K562 (cell line): ENCODE measurements around the gene EEFSEC. TPM values are rescaled to one million over a fixed set of nuclear protein-coding genes. Genes with fewer than 3 reads are reported as not detected.

Source experiments
- ATAC-seq: fragments of 200-7000 bp; cut with Tn5 transposase; 3 replicates; pipeline ENCODE4 v1.9.1; 2020; ENCODE audit warnings: moderate library complexity
- BruUV-seq: library from RNA; stranded (reverse); fragments of 400-500 nt; replicated peaks from 2 replicates; lab custom pipeline; 2021; lab: Mats Ljungman, UMichigan
- CTCF ChIA-PET: fragments of 300-600 bp; formaldehyde crosslinking; extraction: SDS; loops from one replicate; lab custom pipeline; 2021; ENCODE audit warnings: low intra/inter-chr PET ratio; lab: Yijun Ruan, JAX
- POLR2A ChIA-PET: fragments of 300-600, 350-650 bp; sonication (Branson Sonifier 250); formaldehyde crosslinking; extraction: SDS; loops from one replicate; lab custom pipeline; 2021; ENCODE audit warnings: antibody characterized with exemption, inconsistent platforms; lab: Yijun Ruan, JAX
- DNase-seq, 4 experiments: peaks; one replicate each; pipeline versions ENCODE4 v3.0.0 to v3.0.0-alpha.2; 2011 to 2018; ENCODE audit warnings: low spot score in 3 of 4, mixed read lengths in 3 of 4; ENCODE audit errors: extremely low read depth in 1 of 4
- FAIRE-seq: peaks from 2 replicates; lab custom pipeline; 2011; peaks lifted over from hg19 to GRCh38; lab: Jason Lieb, UNC
- H2AFZ ChIP-seq: 2 replicates; pipeline ENCODE4 v1.6.0; 2011; ENCODE audit warnings: low read depth, low read length, control low read depth, inconsistent platforms
- H3K27ac ChIP-seq: fragments of 200-600 bp; 3 replicates; pipeline ENCODE4 v1.8.0; 2011; ENCODE audit warnings: low read depth, mild to moderate bottlenecking, control low read depth, inconsistent platforms, low read length, moderate library complexity, mixed read lengths; ENCODE audit errors: extremely low read depth
- H3K27me3 ChIP-seq, 2 experiments: fragments of 300-600 bp in 1 of 2; 2 replicates in 1 of 2; 3 replicates in 1 of 2; pipeline versions ENCODE4 v1.6.0 to v1.8.0; 2011; ENCODE audit warnings: inconsistent platforms in 2 of 2, low read length in 2 of 2, mild to moderate bottlenecking in 1 of 2, mixed read lengths in 1 of 2, moderate library complexity in 1 of 2; ENCODE audit not compliant: control insufficient read depth in 2 of 2, insufficient read depth in 2 of 2
- H3K36me3 ChIP-seq: fragments of 300-600 bp; 3 replicates; pipeline ENCODE4 v1.8.0; 2011; ENCODE audit warnings: mild to moderate bottlenecking, low read length, inconsistent platforms; ENCODE audit not compliant: control insufficient read depth, insufficient read depth
- H3K4me1 ChIP-seq, 2 experiments: fragments of 200-600 bp in 1 of 2; replicated peaks in 1 of 2; 2 replicates in 1 of 2; 3 replicates in 1 of 2; pipeline versions ENCODE4 v1.5.1 to v1.8.0; 2011; ENCODE audit warnings: inconsistent platforms in 2 of 2, low read length in 2 of 2, mild to moderate bottlenecking in 1 of 2, mixed read lengths in 1 of 2, moderate library complexity in 1 of 2; ENCODE audit not compliant: control insufficient read depth in 2 of 2, insufficient read depth in 2 of 2
- H3K4me2 ChIP-seq: 2 replicates; pipeline ENCODE4 v1.6.1; 2011; ENCODE audit warnings: low read length, control low read depth, inconsistent platforms, mixed read lengths; ENCODE audit not compliant: insufficient read depth
- H3K4me3 ChIP-seq: fragments of 200-600 bp; sonication (generic), shearing (Covaris generic); 2 replicates; pipeline ENCODE4 v1.5.1; 2016; ENCODE audit warnings: control low read depth, inconsistent platforms
- H3K79me2 ChIP-seq: fragments of 200-600 bp; 3 replicates; pipeline ENCODE4 v1.8.0; 2011; ENCODE audit warnings: low read length, inconsistent platforms; ENCODE audit not compliant: control insufficient read depth, insufficient read depth
- H3K9ac ChIP-seq, 2 experiments: 2 replicates each; pipeline versions ENCODE4 v1.6.0 to v1.6.1; 2011; ENCODE audit warnings: low read depth in 2 of 2, low read length in 2 of 2, control low read depth in 1 of 2, inconsistent platforms in 1 of 2, mild to moderate bottlenecking in 1 of 2, mixed read lengths in 1 of 2; ENCODE audit not compliant: insufficient read depth in 1 of 2
- H3K9me1 ChIP-seq: one replicate; pipeline ENCODE4 v1.6.0; 2011; ENCODE audit warnings: inconsistent platforms, mild to moderate bottlenecking, low read length, moderate library complexity; ENCODE audit not compliant: control insufficient read depth, insufficient read depth
- H3K9me3 ChIP-seq: replicated peaks from 2 replicates; pipeline ENCODE4 v1.5.1; 2011; ENCODE audit warnings: low read depth, low read length, inconsistent platforms; ENCODE audit not compliant: control insufficient read depth, insufficient read depth
- H4K20me1 ChIP-seq: replicated peaks from 2 replicates; pipeline ENCODE4 v1.6.1; 2011; ENCODE audit warnings: low read length, inconsistent platforms, mixed read lengths; ENCODE audit not compliant: control insufficient read depth, insufficient read depth
- BDP1 ChIP-seq: IDR thresholded peaks from 3 replicates; pipeline ENCODE4 v1.6.1; 2011; ENCODE audit not compliant: insufficient read length, insufficient read depth
- POLR2G ChIP-seq: fragments of 200-400 bp; formaldehyde crosslinking; IDR thresholded peaks from 2 replicates; pipeline ENCODE4 v1.6.1; 2017; ENCODE audit warnings: low read depth, mild to moderate bottlenecking, antibody characterized with exemption, low read length, moderate library complexity
- SIX5 ChIP-seq, 2 experiments: IDR thresholded peaks; 2 replicates each; pipeline ENCODE4 v1.6.1; 2011; ENCODE audit warnings: low read length in 2 of 2, borderline replicate concordance in 1 of 2, low read depth in 1 of 2, mild to moderate bottlenecking in 1 of 2, moderate library complexity in 1 of 2; ENCODE audit not compliant: insufficient read depth in 1 of 2
- ZNF239 ChIP-seq: fragments of 250-450 bp; sonication (Bioruptor Pico); IDR thresholded peaks from 2 replicates; pipeline ENCODE4 v1.4.0; 2020; ENCODE audit warnings: mild to moderate bottlenecking
- WGBS: fragments of 100-300 bp; shearing (Covaris generic); methylation state at CpG from one replicate; pipeline ENCODE4 v1.1.6; 2016; ENCODE audit warnings: low coverage, mixed read lengths; ENCODE audit not compliant: insufficient coverage; ENCODE audit errors: missing lambda C conversion rate; 5-methylcytosine and 5-hydroxymethylcytosine counted together
- in situ Hi-C: fragments of 300-500 bp; cut with MboI; formaldehyde crosslinking; loops from 4 replicates; pipeline ENCODE4 v1.15.0; 2018; ENCODE audit warnings: inconsistent platforms, mixed read lengths
- intact Hi-C: fragments of 100-400 bp; cut with micrococcal nuclease; formaldehyde crosslinking; loops from 2 replicates; pipeline ENCODE4 v1.14.2; 2022
- polyA plus RNA-seq, 8 experiments: library from polyadenylated mRNA; depleted of rRNA in 4 of 8; stranded (reverse) in 5 of 8; unstranded in 3 of 8; fragments of >200 nt; fragmentation: Nextera tagmentation in 2 of 8; fragmentation: Illumina TruSeq in 1 of 8; extraction: Ambion mirVana in 2 of 8; extraction: Trizol in 1 of 8; gene quantifications; 2 replicates each; pipeline versions ENCODE4 v1.2.1 to v1.2.3, GENCODE V29; 2011 to 2014; ENCODE audit warnings: inconsistent platforms in 1 of 8, missing spikeins in 1 of 8
- total RNA-seq, 7 experiments: library from RNA; depleted of rRNA in 6 of 7; stranded (reverse); fragments of >200 nt in 6 of 7; fragmentation: Illumina TruSeq in 2 of 7; extraction: Trizol in 2 of 7; gene quantifications; 2 replicates each; pipeline versions ENCODE4 v1.2.1 to v1.2.3, GENCODE V29; 2011 to 2021; ENCODE audit warnings: low replicate concordance in 1 of 7

EEFSEC gene
- total and polyA plus RNA-seq, 9 of the 15 experiments (the other 6 are each of a cell fraction or from before 2014, with no cell fraction given): 0.35 to 11.8 (median 7.7) TPM

GRCh38 chr3:128420289-128420688, 267.0 kb downstream of the EEFSEC start:
- CTCF ChIA-PET: no interaction called here
- intact Hi-C loops: no loop called here
- no peaks in the 10 kb centered on the region for H3K9me1 ChIP-seq
- FAIRE-seq: no peak
- TF ChIP-seq ZNF239 (CRISPR knock-in tag): peak; percentile 79
- TF ChIP-seq SIX5 (IDR thresholded peaks at IDR 0.05; ENCODE audit: borderline replicate concordance in 1 of 2, insufficient read depth in 1 of 2, low read depth in 1 of 2, low read length in 2 of 2): no peak
- TF ChIP-seq, all 486 proteins: peak for 1
- WGBS: 86% methylated on average over 4 of the region's 7 CpGs
- no peak for ATAC-seq
- Histone ChIP-seq H4K20me1 (no peaks in the 10 kb centered on the region), H3K4me3 (no peak overlapping the region), H3K4me1 (peaks cover 60 to 88% of the 10 kb centered on the region in 2 experiments), H3K9ac (peak overlapping the region in 1 of 2 experiments; percentile 75; a peak in 2 of 4 replicates), H2AFZ (no peak overlapping the region), H3K27me3 (no peaks in the 10 kb centered on the region), H3K9me3 (peaks cover 2% of the 10 kb centered on the region; the same call in 1 of the 2 replicates), H3K4me2 (no peak overlapping the region), H3K36me3 (no peaks in the 10 kb centered on the region), H3K79me2 (peaks cover 26% of the 10 kb centered on the region), H3K27ac (peak overlapping the region; percentile 54; the same call in 2 of the 3 replicates)
- POLR2A ChIA-PET: no interaction called here
- DNase-seq: no peak
- BruUV-seq: no TSS peak
- in situ Hi-C loops: no loop called here

- CTCF ChIA-PET: no interaction called here
- in situ Hi-C loops: no loop called here
Measured at GRCh38 chr3:128420720-128421438, 267.6 kb downstream of the EEFSEC start.

More at GRCh38 chr3:128420720-128421438, 267.6 kb downstream of the EEFSEC start:
- Histone ChIP-seq H3K9ac (peak overlapping the region in 1 of 2 experiments; percentile 85; a peak in 2 of 4 replicates), H3K4me2 (no peak overlapping the region), H3K9me1 (no peaks in the 10 kb centered on the region), H2AFZ (no peak overlapping the region), H4K20me1 (no peaks in the 10 kb centered on the region), H3K79me2 (peaks cover 21% of the 10 kb centered on the region), H3K27me3 (no peaks in the 10 kb centered on the region), H3K4me1 (peaks cover 60 to 88% of the 10 kb centered on the region in 2 experiments)
- no peak for ATAC-seq
- intact Hi-C loops: no loop called here
- POLR2A ChIA-PET: interaction anchor here (0.6 kb wide), 1 partner anchor 136 kb away, joined by 3 read pairs; no protein-coding TSS in a partner anchor
- TF ChIP-seq POLR2G (peak; percentile 64), BDP1 (no peak)
- TF ChIP-seq, all 486 proteins: peak for 1
- Histone ChIP-seq H3K36me3 (no peaks in the 10 kb centered on the region), H3K27ac (peak overlapping the region; percentile 32; the same call in 1 of the 3 replicates), H3K4me3 (no peak overlapping the region), H3K9me3 (peaks cover 2% of the 10 kb centered on the region; the same call in 1 of the 2 replicates)
- WGBS: 93% methylated on average over 5 of the region's 12 CpGs
- DNase-seq: no peak
- no TSS peak for BruUV-seq
- FAIRE-seq: no peak
